HG02623 (cell line): Measurements from ENCODE around the gene HIVEP1.
"Not testable (repeated sequence)": the region's sequence is repeated elsewhere in the genome, so short reads cannot be mapped to it uniquely, and the experiment has no call there.

ENCODE experiments used
- ATAC-seq: cut with Tn5 transposase; IDR thresholded peaks from one replicate; pipeline ENCODE4 v1.9.1; 2021; ENCODE audit warnings: moderate library complexity; ENCODE audit not compliant: unreplicated experiment

The HIVEP1 gene

DNA sequence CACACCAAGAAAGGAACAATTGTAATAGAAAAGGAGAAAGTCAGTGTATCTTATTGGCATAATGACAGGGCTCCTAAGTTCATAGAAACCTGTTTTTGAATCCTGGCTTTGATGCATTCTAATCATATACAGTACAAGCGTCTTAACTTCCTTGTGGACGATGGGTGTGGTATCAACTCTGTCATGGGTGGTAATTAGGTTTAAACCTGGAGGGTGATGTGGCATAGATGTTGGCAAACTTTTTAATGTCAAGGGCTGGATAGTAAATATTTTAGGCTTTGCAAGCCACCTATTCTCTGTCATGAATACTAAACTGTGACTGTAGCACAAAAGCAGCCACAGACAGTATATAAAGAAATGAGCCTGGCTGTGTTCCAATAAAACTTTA is 139.3 kb downstream of the HIVEP1 start:
- ATAC-seq, result no peak

DNA sequence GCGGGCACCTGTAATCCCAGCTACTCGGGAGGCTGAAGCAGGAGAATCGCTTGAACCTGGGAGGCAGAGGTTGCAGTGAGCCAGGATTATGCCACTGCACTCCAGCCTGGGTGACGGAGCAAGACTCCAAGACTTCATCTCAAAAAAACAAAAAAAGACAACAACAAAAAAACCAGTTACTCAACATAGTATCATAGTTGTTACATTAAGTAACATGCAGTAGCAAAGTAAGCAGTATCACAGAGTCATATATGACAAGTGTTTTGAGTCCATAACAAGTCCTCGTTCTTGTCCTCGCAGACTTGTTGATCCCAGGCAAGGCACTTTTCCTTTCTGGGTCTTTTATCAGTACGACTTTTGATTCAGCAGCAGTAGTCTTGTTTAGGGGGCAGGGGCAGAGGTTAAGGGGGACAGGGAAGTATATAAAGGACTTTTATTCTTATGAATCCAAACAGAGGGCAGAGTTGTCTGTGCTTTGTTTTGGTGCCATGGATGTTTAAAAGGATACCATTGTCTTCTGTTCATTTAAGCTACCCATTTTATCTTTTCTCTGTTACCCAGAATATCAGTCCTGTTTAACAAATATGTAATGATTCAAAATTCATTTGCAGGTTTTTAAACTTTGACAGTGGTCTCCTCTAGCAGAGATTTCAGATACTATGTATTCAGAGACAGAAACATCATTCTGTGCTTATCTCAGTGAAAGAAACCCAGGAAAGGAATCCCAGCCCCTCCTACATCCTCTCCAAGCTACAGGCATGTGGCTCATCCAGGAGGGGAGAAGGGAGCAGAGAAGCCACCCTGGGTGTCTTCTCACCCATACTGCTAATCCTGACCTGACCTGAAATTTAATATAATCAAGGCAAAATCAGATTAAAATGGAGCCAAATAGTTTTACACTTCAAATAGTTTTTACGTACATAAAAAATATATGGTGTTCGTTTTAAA is 140.2 kb downstream of the HIVEP1 start:
- ATAC-seq, result no peak

DNA sequence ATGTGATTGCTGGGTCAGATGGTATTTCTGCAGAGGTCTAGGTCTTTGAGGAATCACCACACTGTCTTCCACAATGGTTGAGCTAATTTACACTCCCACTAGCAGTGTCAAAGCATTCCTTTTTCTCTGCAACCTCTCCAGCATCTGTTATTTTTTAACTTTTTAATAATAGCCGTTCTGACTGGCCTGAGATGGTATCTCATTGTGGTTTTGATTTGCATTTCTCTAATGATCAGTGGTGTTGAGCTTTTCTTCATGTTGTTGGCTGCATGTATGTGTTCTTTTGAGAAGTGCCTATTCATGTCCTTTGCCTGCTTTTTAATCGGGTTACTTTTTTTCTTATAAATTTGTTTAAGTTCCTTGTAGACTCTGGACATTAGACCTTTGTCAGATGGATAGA is 143.7 kb downstream of the HIVEP1 start:
- not testable (repeated sequence) for ATAC-seq

- ATAC-seq, result no peak
Observed at GRCh38 chr6:12158686-12159415, 146.7 kb downstream of the HIVEP1 start.

- ATAC-seq, result no peak
Observed at GRCh38 chr6:12160326-12160725, 148.2 kb downstream of the HIVEP1 start.

- no peak for ATAC-seq
Observed at GRCh38 chr6:12162213-12162612, 150.1 kb downstream of the HIVEP1 start.

DNA sequence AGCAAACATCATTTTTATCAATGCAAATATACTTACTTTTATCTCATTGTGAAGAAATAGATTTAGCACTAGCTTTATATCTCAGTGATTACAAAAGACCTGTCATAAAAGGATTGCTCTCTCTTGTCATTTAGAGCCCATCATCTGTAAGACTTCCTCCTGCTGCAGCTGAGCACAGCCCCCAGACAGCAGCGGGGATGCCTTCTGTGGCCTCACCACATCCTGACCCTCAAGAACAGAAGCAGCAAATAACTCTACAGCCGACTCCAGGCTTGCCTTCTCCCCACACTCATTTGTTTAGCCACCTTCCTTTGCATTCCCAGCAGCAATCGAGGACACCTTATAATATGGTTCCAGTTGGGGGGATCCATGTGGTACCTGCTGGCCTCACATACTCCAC is 151.0 kb downstream of the HIVEP1 start:
- peak; percentile 73 for ATAC-seq

- no peak for ATAC-seq
Observed at GRCh38 chr6:12163744-12164507, 151.8 kb downstream of the HIVEP1 start.

GRCh38 chr6:12164508-12164770 is 152.3 kb downstream of the HIVEP1 start:
- no peak for ATAC-seq

GRCh38 chr6:12165297-12165696 is 153.2 kb downstream of the HIVEP1 start:
- ATAC-seq, result no peak

GRCh38 chr6:12165722-12166280 is 153.7 kb downstream of the HIVEP1 start:
- ATAC-seq, result no peak

- no peak for ATAC-seq
Observed at GRCh38 chr6:12169377-12169776, 157.3 kb downstream of the HIVEP1 start.

- ATAC-seq, result no peak
Observed at GRCh38 chr6:12170351-12171092, 158.4 kb downstream of the HIVEP1 start.

GRCh38 chr6:12171717-12172116 is 159.6 kb downstream of the HIVEP1 start:
- ATAC-seq, result no peak

DNA sequence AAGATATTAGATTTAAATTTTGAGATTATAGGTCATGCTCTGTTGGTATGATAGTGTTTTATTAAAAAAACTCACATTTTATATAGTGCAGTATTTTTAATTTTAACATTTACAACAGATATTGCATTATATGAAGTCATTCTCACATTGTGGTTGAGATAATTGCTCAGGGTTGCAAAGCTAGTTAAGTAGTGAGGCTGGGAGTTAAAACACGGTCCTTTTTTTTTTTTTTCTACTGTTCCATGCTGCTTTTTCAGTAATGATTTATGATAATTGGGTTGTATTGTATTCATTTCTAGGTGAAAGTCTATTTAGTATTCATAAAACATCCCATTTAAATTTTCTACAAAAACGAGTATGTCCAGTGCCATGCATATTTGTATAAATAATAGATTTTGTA is 160.5 kb downstream of the HIVEP1 start:
- ATAC-seq, result no peak

DNA sequence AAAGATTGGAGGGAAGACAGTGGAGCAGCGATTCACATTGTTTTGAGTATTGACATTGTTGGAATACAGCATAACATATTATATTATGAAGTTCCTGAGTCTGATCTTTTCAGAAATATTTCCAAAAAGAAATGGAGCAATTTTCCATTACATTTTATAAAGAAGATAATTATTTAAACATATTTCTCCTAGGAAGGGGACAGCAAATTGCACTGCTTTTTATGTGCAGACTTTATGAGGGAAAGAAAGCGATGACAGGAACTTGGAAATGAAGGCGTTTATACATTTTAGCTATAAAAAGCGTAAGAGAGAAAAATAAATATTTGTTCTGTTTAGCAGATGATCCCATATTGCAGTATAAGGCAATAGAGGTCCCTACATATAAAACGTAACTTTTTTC is 161.1 kb downstream of the HIVEP1 start:
- no peak for ATAC-seq

- no peak for ATAC-seq
Observed at GRCh38 chr6:12173661-12174060, 161.5 kb downstream of the HIVEP1 start.

DNA sequence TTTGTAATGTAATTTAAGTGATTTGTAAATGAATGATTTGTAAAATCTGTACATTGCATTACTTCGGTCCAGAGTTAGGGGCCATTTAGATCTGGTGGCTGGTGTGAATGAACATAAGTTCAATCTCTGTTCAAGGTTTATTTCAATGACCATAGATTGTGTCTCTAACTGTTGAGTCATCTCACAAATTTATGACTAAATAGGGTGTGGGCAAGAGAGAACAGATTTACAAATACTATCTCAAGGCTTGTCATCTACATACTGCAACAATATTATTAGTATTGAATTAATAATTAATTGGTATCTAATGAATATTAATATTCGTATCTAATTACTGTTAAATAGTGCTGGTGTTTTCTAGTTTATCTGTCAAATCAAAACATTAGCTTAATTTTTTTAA is 162.8 kb downstream of the HIVEP1 start:
- ATAC-seq, result no peak

- no peak for ATAC-seq
Observed at GRCh38 chr6:12175626-12176025, 163.5 kb downstream of the HIVEP1 start.

DNA sequence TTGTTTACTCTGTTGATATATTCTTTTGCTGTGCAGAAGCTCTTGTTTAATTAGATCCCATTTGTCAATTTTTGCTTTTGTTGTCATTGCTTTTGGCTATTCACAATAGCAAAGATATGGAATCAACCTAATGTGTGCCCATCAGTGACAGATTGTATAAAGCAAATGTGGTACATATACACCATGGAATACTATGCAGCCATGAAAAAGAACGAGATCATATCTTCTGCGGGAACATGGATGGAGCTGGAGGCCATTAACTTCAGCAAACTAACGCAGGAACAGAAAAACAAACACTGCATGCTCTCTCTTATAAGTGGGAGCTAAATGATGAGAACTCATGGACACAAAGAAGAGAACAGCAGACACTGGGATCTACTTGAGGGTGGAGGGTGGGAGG is 164.7 kb downstream of the HIVEP1 start:
- ATAC-seq, result not testable (repeated sequence)

DNA sequence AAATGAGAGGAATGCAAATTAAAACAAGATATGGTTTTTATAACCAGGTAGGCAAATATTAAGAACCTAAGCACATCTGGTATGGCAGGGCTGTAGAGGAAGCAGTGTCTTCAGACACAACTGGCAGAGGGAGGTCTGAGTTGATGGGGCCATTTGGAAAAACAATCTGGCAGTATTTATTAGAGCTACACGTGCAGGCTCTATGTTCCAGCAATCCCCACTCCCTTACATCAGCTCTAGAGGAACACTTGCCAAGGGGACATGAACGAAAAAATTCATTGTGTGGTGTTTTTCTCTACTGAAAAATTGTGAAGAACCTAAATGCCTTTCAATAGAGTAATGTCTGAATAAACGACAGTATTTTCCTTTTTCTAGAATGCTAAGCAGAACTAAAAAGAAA is 166.4 kb downstream of the HIVEP1 start:
- ATAC-seq, result no peak
